Thyroid gland (tissue), 4 donors: Measurements from ENCODE around the gene GPC6.

Source experiments
- POLR2A ChIP-seq, 2 donors: fragments of 450-650 bp; IDR thresholded peaks; one replicate each; pipeline ENCODE4 v1.6.1; 2017; ENCODE audit warnings: antibody characterized with exemption in 2 of 2, mild to moderate bottlenecking in 2 of 2, moderate library complexity in 1 of 2
- TF ChIP-seq, protein P1 (sequence below), 6 experiments: fragments of 200-600 bp in 3 of 6; fragments of 450-650 bp in 3 of 6; sonication (generic) in 3 of 6; IDR thresholded peaks; one replicate each; pipeline ENCODE4 v1.5.1; 2016 to 2019; ENCODE audit warnings: antibody characterized with exemption in 6 of 6, mild to moderate bottlenecking in 2 of 6, inconsistent platforms in 1 of 6, moderate library complexity in 1 of 6

GRCh38 chr13:93304868-93305613 is 78.4 kb downstream of the GPC6 start:
- TF ChIP-seq, protein P1, sequence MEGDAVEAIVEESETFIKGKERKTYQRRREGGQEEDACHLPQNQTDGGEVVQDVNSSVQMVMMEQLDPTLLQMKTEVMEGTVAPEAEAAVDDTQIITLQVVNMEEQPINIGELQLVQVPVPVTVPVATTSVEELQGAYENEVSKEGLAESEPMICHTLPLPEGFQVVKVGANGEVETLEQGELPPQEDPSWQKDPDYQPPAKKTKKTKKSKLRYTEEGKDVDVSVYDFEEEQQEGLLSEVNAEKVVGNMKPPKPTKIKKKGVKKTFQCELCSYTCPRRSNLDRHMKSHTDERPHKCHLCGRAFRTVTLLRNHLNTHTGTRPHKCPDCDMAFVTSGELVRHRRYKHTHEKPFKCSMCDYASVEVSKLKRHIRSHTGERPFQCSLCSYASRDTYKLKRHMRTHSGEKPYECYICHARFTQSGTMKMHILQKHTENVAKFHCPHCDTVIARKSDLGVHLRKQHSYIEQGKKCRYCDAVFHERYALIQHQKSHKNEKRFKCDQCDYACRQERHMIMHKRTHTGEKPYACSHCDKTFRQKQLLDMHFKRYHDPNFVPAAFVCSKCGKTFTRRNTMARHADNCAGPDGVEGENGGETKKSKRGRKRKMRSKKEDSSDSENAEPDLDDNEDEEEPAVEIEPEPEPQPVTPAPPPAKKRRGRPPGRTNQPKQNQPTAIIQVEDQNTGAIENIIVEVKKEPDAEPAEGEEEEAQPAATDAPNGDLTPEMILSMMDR (IDR thresholded peaks at IDR 0.05), result no peak
- no peak for TF ChIP-seq POLR2A (IDR thresholded peaks at IDR 0.05)
